CD4-positive, alpha-beta T cell treated with Interleukin-17A for 4 hours (primary cell): ENCODE results near the gene FYTTD1.

Experiments
- DNase-seq: peaks from one replicate; pipeline ENCODE4 v3.0.0-alpha.2; 2020; ENCODE audit warnings: mixed read lengths

FYTTD1 gene

GRCh38 chr3:197737749-197738462 is 11.8 kb upstream of the FYTTD1 start:
- no peak for DNase-seq

- no peak for DNase-seq
These were observed 6.9 kb upstream of the FYTTD1 start for GRCh38 chr3:197742787-197743186.

- no peak for DNase-seq
These were observed 3.5 kb upstream of the FYTTD1 start for GRCh38 chr3:197746209-197746608.

GRCh38 chr3:197746801-197747237 is 2.9 kb upstream of the FYTTD1 start:
- DNase-seq: no peak

- no peak for DNase-seq
These were observed 927 bp upstream of the FYTTD1 start for GRCh38 chr3:197748597-197749314.

- peak; percentile 71 for DNase-seq
These were observed 425 bp upstream of the FYTTD1 start for GRCh38 chr3:197749315-197749600.

- DNase-seq: peak; percentile 70
These were observed 731 bp downstream of the FYTTD1 start for GRCh38 chr3:197750396-197750831.

- DNase-seq: peak; percentile 48
These were observed 1.4 kb downstream of the FYTTD1 start for GRCh38 chr3:197750858-197751737.

- no peak for DNase-seq
These were observed 2.4 kb downstream of the FYTTD1 start for GRCh38 chr3:197752107-197752506.

- DNase-seq: no peak
These were observed 3.6 kb downstream of the FYTTD1 start for GRCh38 chr3:197753263-197753662.

GRCh38 chr3:197756704-197757103 is 7.0 kb downstream of the FYTTD1 start:
- DNase-seq: no peak

- no peak for DNase-seq
These were observed 8.8 kb downstream of the FYTTD1 start for GRCh38 chr3:197758512-197758911.

- no peak for DNase-seq
These were observed 12.1 kb downstream of the FYTTD1 start for GRCh38 chr3:197761784-197762183.

- no peak for DNase-seq
These were observed 25.6 kb downstream of the FYTTD1 start for GRCh38 chr3:197775317-197775716.

GRCh38 chr3:197782230-197782629 is 32.5 kb downstream of the FYTTD1 start:
- no peak for DNase-seq

GRCh38 chr3:197784019-197784585 is 34.4 kb downstream of the FYTTD1 start:
- DNase-seq: no peak

- DNase-seq: no peak
These were observed 37.7 kb downstream of the FYTTD1 start for GRCh38 chr3:197787412-197787811.

GRCh38 chr3:197789309-197789708 is 39.6 kb downstream of the FYTTD1 start:
- no peak for DNase-seq

GRCh38 chr3:197790033-197790432 is 40.4 kb downstream of the FYTTD1 start:
- DNase-seq: no peak

- peak; percentile 84 for DNase-seq
These were observed 41.6 kb downstream of the FYTTD1 start, which contains the start of gene LRCH3 for GRCh38 chr3:197791113-197791891. LRCH3 (plus strand) TSS chr3:197791254; CDS start chr3:197791279, 25 bp downstream.

GRCh38 chr3:197791892-197792647 is 42.4 kb downstream of the FYTTD1 start:
- peak; percentile 52 for DNase-seq
